Stimulated activated CD8-positive, alpha-beta memory T cell treated with anti-CD3 and anti-CD28 coated beads, Interleukin-2, amount 100 ng/mL, for 1 hour (primary cell): ENCODE data around the gene CARMIL3.

Experiments used
- DNase-seq, 2 donors: peaks; one replicate each; pipeline ENCODE4 v3.0.0-alpha.2; 2020; ENCODE audit warnings: low read depth in 2 of 2

The CARMIL3 gene

GRCh38 chr14:24114532-24115421 is 63.0 kb downstream of the CARMIL3 start, which contains the start of the genes DCAF11 and NRL:
DCAF11 (plus strand) TSS chr14:24114777; CDS start chr14:24115595, 818 bp downstream.
NRL (minus strand) TSS chr14:24114949; CDS start chr14:24082848, 32,101 bp downstream.
- DNase-seq = peak; percentile 93 to 96

GRCh38 chr14:24115422-24116127 is 63.8 kb downstream of the CARMIL3 start:
- DNase-seq = no peak

- no peak for DNase-seq
These were observed 64.5 kb downstream of the CARMIL3 start for GRCh38 chr14:24116128-24116814.

- DNase-seq = no peak
These were observed 65.4 kb downstream of the CARMIL3 start for GRCh38 chr14:24117179-24117578.
